Suprapubic skin (tissue), 4 donors: ENCODE measurements around the gene ALDH9A1.

Experiments used
- CTCF ChIP-seq, 2 donors: fragments of 200-600 bp in 1 of 2; fragments of 450-650 bp in 1 of 2; sonication (generic) in 1 of 2; IDR thresholded peaks; one replicate each; pipeline ENCODE4 v1.5.1; 2016 to 2019; ENCODE audit warnings: antibody characterized with exemption in 2 of 2, mild to moderate bottlenecking in 1 of 2, moderate library complexity in 1 of 2
- EP300 ChIP-seq: sonication (generic); formaldehyde crosslinking; IDR thresholded peaks from one replicate; pipeline ENCODE4 v1.6.1; 2017; ENCODE audit warnings: antibody characterized with exemption
- POLR2A ChIP-seq, 2 donors: fragments of 450-650 bp; IDR thresholded peaks; one replicate each; pipeline ENCODE4 v1.6.1; 2017; ENCODE audit warnings: antibody characterized with exemption in 2 of 2, mild to moderate bottlenecking in 2 of 2, moderate library complexity in 2 of 2
- POLR2AphosphoS5 ChIP-seq, 3 donors: sonication (generic); formaldehyde crosslinking; IDR thresholded peaks; one replicate each; pipeline ENCODE4 v1.6.1; 2017; ENCODE audit warnings: antibody characterized with exemption in 3 of 3

GRCh38 chr1:165637427-165637826, 60.9 kb downstream of the ALDH9A1 start:
- TF ChIP-seq POLR2A (IDR thresholded peaks at IDR 0.05) (no peak), CTCF (IDR thresholded peaks at IDR 0.05) (no peak), POLR2AphosphoS5 (IDR thresholded peaks at IDR 0.05) (no peak), EP300 (no peak)
